LNCAP (cell line): ENCODE measurements around the gene SLC39A9.

ENCODE experiments used
- CTCF ChIP-seq: fragments of 450-650 bp; IDR thresholded peaks from 2 replicates; pipeline ENCODE4 v1.5.1; 2017; ENCODE audit warnings: mild to moderate bottlenecking

SLC39A9 gene

GRCh38 chr14:69355154-69355597, 43.3 kb upstream of the SLC39A9 start:
- no peak for TF ChIP-seq CTCF

GRCh38 chr14:69355607-69356281, 42.7 kb upstream of the SLC39A9 start:
- TF ChIP-seq CTCF: no peak

GRCh38 chr14:69356903-69357543, 41.5 kb upstream of the SLC39A9 start:
- no peak for TF ChIP-seq CTCF

GRCh38 chr14:69357544-69358200, 40.8 kb upstream of the SLC39A9 start:
- TF ChIP-seq CTCF: no peak

GRCh38 chr14:69358233-69358963, 40.1 kb upstream of the SLC39A9 start:
- no peak for TF ChIP-seq CTCF

GRCh38 chr14:69358966-69359365, 39.5 kb upstream of the SLC39A9 start:
- TF ChIP-seq CTCF: no peak

- TF ChIP-seq CTCF: no peak
Measured at GRCh38 chr14:69360438-69361108, 37.9 kb upstream of the SLC39A9 start.
